Vagina (tissue), 2 donors: ENCODE measurements around the gene MAD1L1. TPM values are rescaled to one million over a fixed set of nuclear protein-coding genes. Genes with fewer than 3 reads are reported as not detected.

Experiments used
- DNase-seq, 2 donors: peaks; one replicate each; pipeline ENCODE4 v3.0.0-alpha.2; 2017; ENCODE audit errors: extremely low spot score in 2 of 2
- H3K27ac ChIP-seq: fragments of 200-600 bp; sonication (generic); one replicate; pipeline ENCODE4 v1.5.1; 2019
- H3K27me3 ChIP-seq: fragments of 200-600 bp; sonication (generic); one replicate; pipeline ENCODE4 v1.5.1; 2019
- H3K36me3 ChIP-seq, 2 donors: fragments of 200-600 bp; sonication (generic); one replicate each; pipeline ENCODE4 v1.5.1; 2017 to 2019
- H3K4me1 ChIP-seq: fragments of 200-600 bp; sonication (generic); one replicate; pipeline ENCODE4 v1.5.1; 2019
- H3K4me3 ChIP-seq, 2 donors: fragments of 200-600 bp; sonication (generic); 1 replicate in 1 of 2; 2 replicates in 1 of 2; pipeline ENCODE4 v1.5.1; 2016 to 2019
- H3K9me3 ChIP-seq: fragments of 200-600 bp; sonication (generic); one replicate; pipeline ENCODE4 v1.5.1; 2019
- POLR2A ChIP-seq, 2 donors: fragments of 450-650 bp; IDR thresholded peaks; one replicate each; pipeline ENCODE4 v1.6.1; 2017; ENCODE audit warnings: antibody characterized with exemption in 2 of 2, mild to moderate bottlenecking in 2 of 2, moderate library complexity in 2 of 2
- POLR2AphosphoS5 ChIP-seq, 2 donors: sonication (generic); formaldehyde crosslinking; IDR thresholded peaks; one replicate each; pipeline ENCODE4 v1.9.0; 2017; ENCODE audit warnings: antibody characterized with exemption in 2 of 2, mild to moderate bottlenecking in 2 of 2, low read depth in 1 of 2; ENCODE audit not compliant: insufficient read depth in 1 of 2
- intact Hi-C: fragments of 100-400 bp; cut with DNase I; formaldehyde crosslinking; loops from one replicate; pipeline ENCODE4 v1.15.1; 2023
- total RNA-seq: library from RNA; depleted of rRNA; stranded (reverse); fragments of >200 nt; gene quantifications from one replicate; pipeline ENCODE4 v1.2.3, GENCODE V29; 2016
- TF ChIP-seq, protein P1 (sequence below), 3 experiments: fragments of 450-650 bp in 2 of 3; fragments of 200-600 bp in 1 of 3; sonication (generic) in 1 of 3; IDR thresholded peaks; one replicate each; pipeline ENCODE4 v1.5.1; 2017 to 2019; ENCODE audit warnings: antibody characterized with exemption in 3 of 3, mild to moderate bottlenecking in 2 of 3, moderate library complexity in 2 of 3

Gene MAD1L1
- total RNA-seq, 1 donor from 2014 or later = 62.4 TPM

DNA sequence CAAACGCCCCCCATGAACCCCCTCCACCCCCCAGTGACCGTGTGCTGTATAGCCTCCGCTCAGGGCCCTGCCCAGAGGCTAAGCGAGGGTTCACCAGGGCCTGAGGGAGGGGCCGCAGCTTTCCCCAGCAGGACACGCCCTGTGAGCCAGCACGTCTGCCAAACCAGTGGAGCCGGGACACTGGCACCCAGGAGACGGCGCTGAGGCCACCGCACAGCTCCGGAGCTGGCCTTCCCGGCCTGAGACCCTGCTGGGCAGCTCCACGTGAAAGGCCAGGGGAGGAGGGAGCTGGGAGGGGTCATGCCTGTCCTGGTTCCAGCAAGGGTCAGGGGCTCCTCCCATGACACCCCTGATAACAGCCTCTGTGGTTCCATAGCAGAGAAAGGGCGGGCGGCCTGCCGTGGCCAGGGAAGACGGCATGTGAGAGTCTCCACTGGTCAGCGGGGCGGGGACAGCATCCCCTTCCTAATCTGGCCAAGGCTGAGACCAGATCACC is 284.4 kb downstream of the MAD1L1 start:
- no peaks in the 10 kb centered on the region for H3K27me3 ChIP-seq
- TF ChIP-seq POLR2AphosphoS5 (IDR thresholded peaks at IDR 0.05; ENCODE audit: insufficient read depth in 1 of 2, low read depth in 1 of 2) = no peak
- TF ChIP-seq, protein P1, sequence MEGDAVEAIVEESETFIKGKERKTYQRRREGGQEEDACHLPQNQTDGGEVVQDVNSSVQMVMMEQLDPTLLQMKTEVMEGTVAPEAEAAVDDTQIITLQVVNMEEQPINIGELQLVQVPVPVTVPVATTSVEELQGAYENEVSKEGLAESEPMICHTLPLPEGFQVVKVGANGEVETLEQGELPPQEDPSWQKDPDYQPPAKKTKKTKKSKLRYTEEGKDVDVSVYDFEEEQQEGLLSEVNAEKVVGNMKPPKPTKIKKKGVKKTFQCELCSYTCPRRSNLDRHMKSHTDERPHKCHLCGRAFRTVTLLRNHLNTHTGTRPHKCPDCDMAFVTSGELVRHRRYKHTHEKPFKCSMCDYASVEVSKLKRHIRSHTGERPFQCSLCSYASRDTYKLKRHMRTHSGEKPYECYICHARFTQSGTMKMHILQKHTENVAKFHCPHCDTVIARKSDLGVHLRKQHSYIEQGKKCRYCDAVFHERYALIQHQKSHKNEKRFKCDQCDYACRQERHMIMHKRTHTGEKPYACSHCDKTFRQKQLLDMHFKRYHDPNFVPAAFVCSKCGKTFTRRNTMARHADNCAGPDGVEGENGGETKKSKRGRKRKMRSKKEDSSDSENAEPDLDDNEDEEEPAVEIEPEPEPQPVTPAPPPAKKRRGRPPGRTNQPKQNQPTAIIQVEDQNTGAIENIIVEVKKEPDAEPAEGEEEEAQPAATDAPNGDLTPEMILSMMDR (IDR thresholded peaks at IDR 0.05) = no peak
- TF ChIP-seq POLR2A (IDR thresholded peaks at IDR 0.05) = no peak
- DNase-seq = no peak

GRCh38 chr7:1947586-1948217 is 285.0 kb downstream of the MAD1L1 start:
- Histone ChIP-seq H3K9me3 (no peaks in the 10 kb centered on the region), H3K4me1 (peaks cover 17% of the 10 kb centered on the region), H3K27ac (no peak overlapping the region), H3K36me3 (no peaks in the 10 kb centered on the region), H3K4me3 (no peak overlapping the region), H3K27me3 (no peaks in the 10 kb centered on the region)
- no peak for TF ChIP-seq POLR2AphosphoS5 (IDR thresholded peaks at IDR 0.05; ENCODE audit: insufficient read depth in 1 of 2, low read depth in 1 of 2)
- TF ChIP-seq, protein P1 (IDR thresholded peaks at IDR 0.05) = no peak
- no peak for TF ChIP-seq POLR2A (IDR thresholded peaks at IDR 0.05)
- intact Hi-C loops = no loop called here
- no peak for DNase-seq

More for the DNA sequence above, 284.4 kb downstream of the MAD1L1 start:
- no peaks in the 10 kb centered on the region for H3K36me3 ChIP-seq
- intact Hi-C loops = no loop called here
- H3K4me1 ChIP-seq = peaks cover 17% of the 10 kb centered on the region
- H3K9me3 ChIP-seq = no peaks in the 10 kb centered on the region
- H3K27ac ChIP-seq = no peak overlapping the region
- no peak overlapping the region for H3K4me3 ChIP-seq

DNA sequence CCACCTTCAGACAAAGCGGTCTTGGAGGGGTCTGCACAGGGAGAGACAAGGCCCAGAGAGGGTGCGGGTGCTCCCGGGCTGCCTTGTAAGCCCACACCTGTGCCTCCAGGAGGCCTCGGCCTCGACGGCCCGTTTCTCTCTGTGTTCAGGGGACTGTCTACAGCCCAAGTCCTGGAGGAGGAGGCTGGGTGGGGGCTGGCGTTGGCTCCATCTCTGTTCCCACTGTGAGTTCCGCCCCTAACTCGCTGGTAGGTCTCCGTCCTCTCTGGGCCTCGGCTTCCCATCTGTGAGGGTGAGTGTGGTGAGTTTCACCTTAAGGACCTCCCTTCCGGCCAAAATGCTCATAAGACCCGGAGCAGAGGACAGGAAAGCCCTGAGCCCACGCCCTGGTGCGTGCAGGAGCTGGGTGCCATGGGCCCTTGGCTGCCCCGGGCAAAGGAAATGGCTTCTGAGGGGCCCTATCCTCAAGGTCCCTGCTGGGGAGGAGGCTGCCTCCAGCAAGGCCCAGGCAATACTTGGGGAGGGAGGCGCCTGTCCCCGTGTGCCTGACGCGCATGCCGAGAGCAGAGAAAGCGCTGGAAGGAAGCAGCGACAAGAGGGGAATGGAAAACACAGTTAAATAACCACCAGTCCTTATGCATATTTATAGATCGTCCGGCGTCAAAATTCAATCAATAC is 285.8 kb downstream of the MAD1L1 start:
- H3K36me3 ChIP-seq = no peaks in the 10 kb centered on the region
- H3K27ac ChIP-seq = no peak overlapping the region
- H3K27me3 ChIP-seq = no peaks in the 10 kb centered on the region
- TF ChIP-seq POLR2A (IDR thresholded peaks at IDR 0.05) (no peak), POLR2AphosphoS5 (IDR thresholded peaks at IDR 0.05; ENCODE audit: insufficient read depth in 1 of 2, low read depth in 1 of 2) (no peak)
- TF ChIP-seq, protein P1 (IDR thresholded peaks at IDR 0.05) = no peak
- H3K4me3 ChIP-seq = no peak overlapping the region
- intact Hi-C loops = no loop called here
- H3K4me1 ChIP-seq = peaks cover 17% of the 10 kb centered on the region
- DNase-seq = no peak
- no peaks in the 10 kb centered on the region for H3K9me3 ChIP-seq

DNA sequence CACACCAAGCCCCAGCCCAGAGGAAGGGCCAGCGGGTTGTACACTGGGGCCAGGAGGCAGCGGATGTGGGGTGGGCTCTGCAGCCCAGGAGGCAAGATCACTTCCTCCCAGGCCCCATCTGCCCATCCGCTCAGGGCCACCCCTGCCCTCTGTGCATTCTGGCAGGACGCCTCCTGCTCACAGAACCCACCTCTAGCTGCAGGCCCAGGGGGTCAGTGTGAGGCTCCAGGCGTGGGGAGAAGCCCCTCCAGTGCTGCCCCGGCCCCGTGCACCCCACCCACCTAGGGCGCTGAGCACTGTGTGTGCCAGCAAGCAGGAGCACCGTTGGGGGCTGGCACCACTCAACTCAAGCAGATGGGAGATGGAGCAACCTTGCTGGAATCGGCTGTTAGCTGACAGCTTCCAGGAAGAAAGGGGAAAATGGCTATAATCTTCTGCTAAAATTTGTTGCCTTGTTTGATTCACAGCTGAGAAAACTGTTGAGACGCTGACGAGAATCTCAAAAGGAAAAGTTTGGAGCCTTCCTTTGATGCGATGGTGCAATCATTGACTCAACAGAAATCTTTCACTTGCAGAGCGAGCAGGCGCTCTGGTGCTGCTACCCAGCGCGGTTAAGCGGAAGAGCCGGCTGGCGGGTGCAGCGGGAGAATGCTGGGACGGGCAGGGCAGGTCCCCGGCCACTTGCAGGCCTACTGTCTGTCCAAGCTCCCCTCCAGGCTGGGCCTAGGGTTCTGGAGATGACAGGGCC is 286.5 kb downstream of the MAD1L1 start:
- Histone ChIP-seq H3K4me3 (no peak overlapping the region), H3K27ac (no peak overlapping the region), H3K4me1 (peaks cover 12% of the 10 kb centered on the region), H3K9me3 (no peaks in the 10 kb centered on the region), H3K27me3 (no peaks in the 10 kb centered on the region), H3K36me3 (no peaks in the 10 kb centered on the region)
- intact Hi-C loops = no loop called here
- no peak for DNase-seq
- TF ChIP-seq POLR2AphosphoS5 (IDR thresholded peaks at IDR 0.05; ENCODE audit: insufficient read depth in 1 of 2, low read depth in 1 of 2) (no peak), POLR2A (IDR thresholded peaks at IDR 0.05) (no peak)
- TF ChIP-seq, protein P1 (IDR thresholded peaks at IDR 0.05) = no peak
